HepG2 (cell line): ENCODE results near the gene LANCL3. TPM values are rescaled to one million over a fixed set of nuclear protein-coding genes. Genes with fewer than 3 reads are reported as not detected.

Experiments used
- ATAC-seq: fragments of 200-7000 bp; cut with Tn5 transposase; 3 replicates; pipeline ENCODE4 v1.9.1; 2020; ENCODE audit warnings: mild to moderate bottlenecking, moderate library complexity
- BruUV-seq: library from RNA; stranded (reverse); fragments of 400-500 nt; replicated peaks from 2 replicates; lab custom pipeline; 2021; lab: Mats Ljungman, UMichigan
- CTCF ChIA-PET: fragments of 300-600 bp; formaldehyde crosslinking; extraction: SDS; loops from one replicate; lab custom pipeline; 2021; ENCODE audit warnings: low total read pairs, inconsistent platforms, low intra/inter-chr PET ratio; lab: Yijun Ruan, JAX
- POLR2A ChIA-PET: fragments of 350-600 bp; sonication (Branson Sonifier 250); formaldehyde crosslinking; loops from one replicate; lab custom pipeline; 2020; ENCODE audit warnings: antibody characterized with exemption, inconsistent platforms; lab: Yijun Ruan, JAX
- DNase-seq: peaks from one replicate; pipeline ENCODE4 v3.0.0-alpha.2; 2015; ENCODE audit warnings: low spot score
- FAIRE-seq: peaks from 3 replicates; lab custom pipeline; 2011; peaks lifted over from hg19 to GRCh38; lab: Jason Lieb, UNC
- H2AFZ ChIP-seq: one replicate; pipeline ENCODE4 v1.6.1; 2011; ENCODE audit warnings: low read length, inconsistent platforms
- H3K27ac ChIP-seq: fragments of 300-600 bp; 3 replicates; pipeline ENCODE4 v1.8.0; 2011; ENCODE audit warnings: mixed run types, mild to moderate bottlenecking, mixed read lengths, low read length, inconsistent platforms; ENCODE audit not compliant: insufficient read depth; ENCODE audit errors: extremely low read length
- H3K27me3 ChIP-seq, 2 experiments: fragments of 200-600 bp in 1 of 2; 2 replicates in 1 of 2; 3 replicates in 1 of 2; pipeline versions ENCODE4 v1.6.0 to v1.8.0; 2011; ENCODE audit warnings: low read length in 2 of 2, mild to moderate bottlenecking in 2 of 2, moderate library complexity in 2 of 2, inconsistent platforms in 1 of 2; ENCODE audit not compliant: insufficient read depth in 2 of 2, control insufficient read depth in 1 of 2
- H3K36me3 ChIP-seq, 2 experiments: fragments of 200-600 bp in 1 of 2; replicated peaks in 1 of 2; 2 replicates in 1 of 2; 3 replicates in 1 of 2; pipeline versions ENCODE4 v1.5.1 to v1.8.0; 2011; ENCODE audit warnings: low read length in 2 of 2, inconsistent platforms in 1 of 2; ENCODE audit not compliant: insufficient read depth in 2 of 2, control insufficient read depth in 1 of 2
- H3K4me1 ChIP-seq: 2 replicates; pipeline ENCODE4 v1.5.1; 2012; ENCODE audit warnings: low read length, inconsistent platforms; ENCODE audit not compliant: insufficient read depth
- H3K4me2 ChIP-seq: 2 replicates; pipeline ENCODE4 v1.6.0; 2011; ENCODE audit warnings: low read depth, low read length, inconsistent platforms
- H3K4me3 ChIP-seq, 3 experiments: fragments of 200-600 bp in 1 of 3; sonication (generic), shearing (Covaris generic) in 1 of 3; replicated peaks in 1 of 3; 2 replicates each; pipeline ENCODE4 v1.5.1; 2011 to 2016; ENCODE audit warnings: low read length in 3 of 3, inconsistent platforms in 2 of 3, low read depth in 2 of 3, mild to moderate bottlenecking in 2 of 3, control low read depth in 1 of 3, mixed read lengths in 1 of 3; ENCODE audit not compliant: insufficient read depth in 1 of 3
- H3K79me2 ChIP-seq: one replicate; pipeline ENCODE4 v1.6.1; 2011; ENCODE audit warnings: low read length, inconsistent platforms; ENCODE audit not compliant: insufficient read depth
- H3K9ac ChIP-seq: 2 replicates; pipeline ENCODE4 v1.6.0; 2011; ENCODE audit warnings: mild to moderate bottlenecking, low read depth, low read length, inconsistent platforms; ENCODE audit not compliant: insufficient read depth
- H3K9me3 ChIP-seq: 2 replicates; pipeline ENCODE4 v1.5.1; 2012; ENCODE audit warnings: mild to moderate bottlenecking, low read length
- H4K20me1 ChIP-seq: 2 replicates; pipeline ENCODE4 v1.6.0; 2011; ENCODE audit warnings: inconsistent platforms, mild to moderate bottlenecking, low read length, moderate library complexity; ENCODE audit not compliant: insufficient read depth
- CEBPZ ChIP-seq: IDR thresholded peaks from 2 replicates; pipeline ENCODE4 v1.6.1; 2012; ENCODE audit warnings: low read length, improper control_type of control experiment
- FOXA3 ChIP-seq: IDR thresholded peaks from 2 replicates; pipeline ENCODE4 v1.6.1; 2016; ENCODE audit warnings: missing genetic modification reagents, missing compliant biosample characterization
- JDP2 ChIP-seq: sonication (generic); formaldehyde crosslinking; IDR thresholded peaks from 2 replicates; pipeline ENCODE4 v1.8.1; 2022; ENCODE audit warnings: missing genetic modification reagents, borderline replicate concordance
- SOX5 ChIP-seq: IDR thresholded peaks from 2 replicates; pipeline ENCODE4 v1.6.1; 2016; ENCODE audit warnings: borderline replicate concordance
- SUZ12 ChIP-seq: fragments of 150-350 bp; IDR thresholded peaks from 2 replicates; pipeline ENCODE4 v1.6.1; 2014; ENCODE audit warnings: low read depth, low read length
- ZNF230 ChIP-seq: sonication (generic); formaldehyde crosslinking; IDR thresholded peaks from 2 replicates; pipeline ENCODE4 v1.4.0; 2020; ENCODE audit warnings: mild to moderate bottlenecking, missing genetic modification reagents
- ZNF777 ChIP-seq: sonication (generic); formaldehyde crosslinking; IDR thresholded peaks from 2 replicates; pipeline ENCODE4 v1.4.0; 2020; ENCODE audit warnings: missing genetic modification reagents
- WGBS: methylation state at CpG from one replicate; pipeline ENCODE4 v1.1.6; 2017; ENCODE audit warnings: low lambda C conversion rate; 5-methylcytosine and 5-hydroxymethylcytosine counted together
- in situ Hi-C: cut with HindIII; loops from 2 replicates; pipeline ENCODE4 v1.10.0; 2017; ENCODE audit warnings: low pct_unique_long_range_greater_than_20kb; ENCODE audit not compliant: extremely low pct_ligation_motif_present
- intact Hi-C: fragments of 100-400 bp; cut with micrococcal nuclease; formaldehyde crosslinking; loops from one replicate; pipeline ENCODE4 v1.10.0; 2022; ENCODE audit not compliant: unreplicated experiment
- polyA plus RNA-seq, 8 experiments: library from polyadenylated mRNA; depleted of rRNA in 3 of 8; stranded (reverse) in 7 of 8; unstranded in 1 of 8; fragments of >200 nt; fragmentation: Illumina TruSeq in 4 of 8; extraction: Trizol in 4 of 8; gene quantifications; 2 replicates each; pipeline versions ENCODE4 v1.2.1 to v1.2.3, GENCODE V29; 2011 to 2016; ENCODE audit warnings: low read depth in 4 of 8, missing spikeins in 1 of 8, mixed read lengths in 1 of 8; ENCODE audit not compliant: insufficient read depth in 1 of 8
- total RNA-seq, 5 experiments: library from RNA; depleted of rRNA; stranded (reverse); fragments of >200 nt; fragmentation: Illumina TruSeq; extraction: Trizol; gene quantifications; 2 replicates each; pipeline ENCODE4 v1.2.3, GENCODE V29; 2016; ENCODE audit warnings: low read depth in 1 of 5
- TF ChIP-seq, protein P1 (sequence below): sonication (generic); formaldehyde crosslinking; IDR thresholded peaks from 2 replicates; pipeline ENCODE4 v1.8.1; 2023; ENCODE audit warnings: mild to moderate bottlenecking, missing genetic modification reagents
- TF ChIP-seq, protein P2 (sequence below): sonication (generic); formaldehyde crosslinking; IDR thresholded peaks from 2 replicates; pipeline ENCODE4 v1.4.0; 2020; ENCODE audit warnings: missing genetic modification reagents, low read depth, mild to moderate bottlenecking, borderline replicate concordance
- TF ChIP-seq, protein P3 (sequence below): IDR thresholded peaks from 2 replicates; pipeline ENCODE4 v1.6.1; 2016

LANCL3 gene
- total and polyA plus RNA-seq, 2 of the 13 experiments (the other 11 are each of a cell fraction or from before 2014, with no cell fraction given), result not detected

GRCh38 chrX:37542791-37543190, 28.7 kb upstream of the LANCL3 start:
- CTCF ChIA-PET, result no interaction called here
- Histone ChIP-seq H3K36me3 (no peaks in the 10 kb centered on the region), H3K4me1 (no peaks in the 10 kb centered on the region), H3K4me2 (no peak overlapping the region), H4K20me1 (no peaks in the 10 kb centered on the region), H2AFZ (no peak overlapping the region), H3K27ac (no peak overlapping the region), H3K9me3 (no peaks in the 10 kb centered on the region), H3K4me3 (no peak overlapping the region), H3K9ac (no peak overlapping the region), H3K27me3 (no peaks in the 10 kb centered on the region), H3K79me2 (no peaks in the 10 kb centered on the region)
- in situ Hi-C loops (no loop called here), intact Hi-C loops (no loop called here)
- BruUV-seq, result no TSS peak
- WGBS, result no CpG with 5 or more reads among the region's 15 CpGs
- no peak for TF ChIP-seq FOXA3 (CRISPR knock-in tag)
- DNase-seq (no peak), FAIRE-seq (no peak), ATAC-seq (no peak)
- POLR2A ChIA-PET, result no interaction called here

GRCh38 chrX:37543324-37543723, 28.1 kb upstream of the LANCL3 start:
- no TSS peak for BruUV-seq
- Histone ChIP-seq H3K4me2 (no peak overlapping the region), H3K36me3 (no peaks in the 10 kb centered on the region), H3K27me3 (no peaks in the 10 kb centered on the region), H3K4me1 (no peaks in the 10 kb centered on the region), H4K20me1 (no peaks in the 10 kb centered on the region), H3K9ac (no peak overlapping the region), H3K79me2 (no peaks in the 10 kb centered on the region), H3K4me3 (no peak overlapping the region), H3K27ac (no peak overlapping the region), H2AFZ (no peak overlapping the region), H3K9me3 (no peaks in the 10 kb centered on the region)
- in situ Hi-C loops, result no loop called here
- POLR2A ChIA-PET, result no interaction called here
- ATAC-seq, result no peak
- CTCF ChIA-PET, result no interaction called here
- intact Hi-C loops, result no loop called here
- no peak for DNase-seq
- WGBS, result no CpG with 5 or more reads among the region's 23 CpGs
- no peak for FAIRE-seq
- TF ChIP-seq ZNF230 (CRISPR knock-in tag), result no peak
- TF ChIP-seq, protein P1, sequence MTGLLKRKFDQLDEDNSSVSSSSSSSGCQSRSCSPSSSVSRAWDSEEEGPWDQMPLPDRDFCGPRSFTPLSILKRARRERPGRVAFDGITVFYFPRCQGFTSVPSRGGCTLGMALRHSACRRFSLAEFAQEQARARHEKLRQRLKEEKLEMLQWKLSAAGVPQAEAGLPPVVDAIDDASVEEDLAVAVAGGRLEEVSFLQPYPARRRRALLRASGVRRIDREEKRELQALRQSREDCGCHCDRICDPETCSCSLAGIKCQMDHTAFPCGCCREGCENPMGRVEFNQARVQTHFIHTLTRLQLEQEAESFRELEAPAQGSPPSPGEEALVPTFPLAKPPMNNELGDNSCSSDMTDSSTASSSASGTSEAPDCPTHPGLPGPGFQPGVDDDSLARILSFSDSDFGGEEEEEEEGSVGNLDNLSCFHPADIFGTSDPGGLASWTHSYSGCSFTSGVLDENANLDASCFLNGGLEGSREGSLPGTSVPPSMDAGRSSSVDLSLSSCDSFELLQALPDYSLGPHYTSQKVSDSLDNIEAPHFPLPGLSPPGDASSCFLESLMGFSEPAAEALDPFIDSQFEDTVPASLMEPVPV, result no peak
- no peak for TF ChIP-seq CEBPZ
- TF ChIP-seq, protein P2, sequence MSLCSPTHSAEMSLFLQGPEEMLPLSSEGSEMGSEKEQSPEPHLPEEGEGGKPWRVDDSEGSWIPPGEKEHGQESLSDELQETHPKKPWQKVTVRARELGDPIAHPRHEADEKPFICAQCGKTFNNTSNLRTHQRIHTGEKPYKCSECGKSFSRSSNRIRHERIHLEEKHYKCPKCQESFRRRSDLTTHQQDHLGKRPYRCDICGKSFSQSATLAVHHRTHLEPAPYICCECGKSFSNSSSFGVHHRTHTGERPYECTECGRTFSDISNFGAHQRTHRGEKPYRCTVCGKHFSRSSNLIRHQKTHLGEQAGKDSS, result no peak
- TF ChIP-seq SOX5 (CRISPR knock-in tag), result no peak
- no peak for TF ChIP-seq ZNF777
- TF ChIP-seq SUZ12, result no peak
- no peak for TF ChIP-seq JDP2 (CRISPR knock-in tag)
- TF ChIP-seq, protein P3, sequence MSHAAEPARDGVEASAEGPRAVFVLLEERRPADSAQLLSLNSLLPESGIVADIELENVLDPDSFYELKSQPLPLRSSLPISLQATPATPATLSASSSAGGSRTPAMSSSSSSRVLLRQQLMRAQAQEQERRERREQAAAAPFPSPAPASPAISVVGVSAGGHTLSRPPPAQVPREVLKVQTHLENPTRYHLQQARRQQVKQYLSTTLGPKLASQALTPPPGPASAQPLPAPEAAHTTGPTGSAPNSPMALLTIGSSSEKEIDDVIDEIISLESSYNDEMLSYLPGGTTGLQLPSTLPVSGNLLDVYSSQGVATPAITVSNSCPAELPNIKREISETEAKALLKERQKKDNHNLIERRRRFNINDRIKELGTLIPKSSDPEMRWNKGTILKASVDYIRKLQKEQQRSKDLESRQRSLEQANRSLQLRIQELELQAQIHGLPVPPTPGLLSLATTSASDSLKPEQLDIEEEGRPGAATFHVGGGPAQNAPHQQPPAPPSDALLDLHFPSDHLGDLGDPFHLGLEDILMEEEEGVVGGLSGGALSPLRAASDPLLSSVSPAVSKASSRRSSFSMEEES (CRISPR knock-in tag), result no peak
